AG20443 (cell line): ENCODE results near the gene KRTAP19-3.
"Not testable (repeated sequence)": the region's sequence is repeated elsewhere in the genome, so short reads cannot be mapped to it uniquely, and the experiment has no call there.

Source experiments
- DNase-seq: peaks from one replicate; pipeline ENCODE4 v3.0.0; 2012; ENCODE audit warnings: low spot score, mixed read lengths

KRTAP19-3 gene

DNA sequence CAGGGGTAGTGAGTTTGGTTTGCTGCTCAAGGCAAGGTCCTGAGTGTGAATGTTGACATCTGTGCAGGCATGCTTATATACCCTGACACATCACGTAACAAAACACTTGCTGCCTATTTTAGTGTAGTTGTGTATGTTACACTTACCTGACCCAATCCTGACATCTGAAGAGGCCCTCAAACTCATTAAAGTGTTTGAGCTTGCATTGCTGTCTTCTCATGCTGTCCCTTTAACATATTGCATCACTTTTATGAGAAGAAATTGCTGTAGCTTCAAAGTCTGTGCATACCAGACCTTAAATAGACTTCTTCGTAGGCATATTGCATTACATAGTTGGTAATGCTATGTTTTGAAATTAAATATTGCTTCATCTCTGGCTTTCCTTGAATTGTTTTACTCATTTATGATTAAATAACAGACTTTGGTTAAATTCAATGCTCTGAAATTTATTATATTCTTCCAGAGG is at the start of gene KRTAP19-3:
Gene KRTAP19-3, minus strand, starts transcription at position 51 of the 466 bp plus-strand sequence. CDS start 56 bp downstream, outside the sequence.
- DNase-seq, result no peak

DNA sequence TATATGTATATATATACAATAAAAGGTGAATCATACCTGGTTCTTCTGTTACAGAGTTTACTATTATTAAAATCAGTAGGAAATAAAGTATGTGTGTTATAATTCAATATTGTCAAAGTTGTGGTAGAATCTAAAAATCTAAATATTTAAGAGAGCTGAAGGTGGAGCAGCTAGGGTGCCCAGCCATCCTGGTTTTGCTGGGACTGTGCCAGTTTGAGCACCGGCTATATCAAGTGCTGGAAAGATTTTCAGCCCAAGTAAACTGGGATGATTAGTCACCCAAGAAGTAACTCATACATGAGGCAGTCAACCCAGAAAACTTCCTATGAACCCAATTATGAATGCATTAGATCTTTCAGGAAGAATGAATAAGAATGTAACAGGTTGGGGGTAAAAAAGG is 27.1 kb upstream of the KRTAP19-3 start:
- DNase-seq, result no peak

DNA sequence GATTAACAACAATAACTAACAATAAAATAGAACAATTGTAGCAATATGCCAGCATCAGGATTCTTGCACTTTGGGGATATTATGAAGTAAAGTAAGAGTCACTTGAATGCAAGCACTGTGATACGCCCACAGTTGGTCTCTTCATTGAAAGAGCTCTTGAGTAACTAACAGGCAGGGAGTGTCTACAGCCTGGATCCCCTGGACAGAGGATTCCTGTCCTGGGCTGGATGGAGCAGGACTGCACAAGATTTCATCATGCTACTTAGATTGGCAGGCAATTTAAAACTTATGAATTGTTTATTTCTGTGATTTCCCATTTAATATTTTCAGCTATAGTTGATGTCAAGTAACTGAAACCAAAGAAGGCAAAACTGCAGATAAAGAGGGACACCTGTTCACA is 23.9 kb upstream of the KRTAP19-3 start:
- no peak for DNase-seq

DNA sequence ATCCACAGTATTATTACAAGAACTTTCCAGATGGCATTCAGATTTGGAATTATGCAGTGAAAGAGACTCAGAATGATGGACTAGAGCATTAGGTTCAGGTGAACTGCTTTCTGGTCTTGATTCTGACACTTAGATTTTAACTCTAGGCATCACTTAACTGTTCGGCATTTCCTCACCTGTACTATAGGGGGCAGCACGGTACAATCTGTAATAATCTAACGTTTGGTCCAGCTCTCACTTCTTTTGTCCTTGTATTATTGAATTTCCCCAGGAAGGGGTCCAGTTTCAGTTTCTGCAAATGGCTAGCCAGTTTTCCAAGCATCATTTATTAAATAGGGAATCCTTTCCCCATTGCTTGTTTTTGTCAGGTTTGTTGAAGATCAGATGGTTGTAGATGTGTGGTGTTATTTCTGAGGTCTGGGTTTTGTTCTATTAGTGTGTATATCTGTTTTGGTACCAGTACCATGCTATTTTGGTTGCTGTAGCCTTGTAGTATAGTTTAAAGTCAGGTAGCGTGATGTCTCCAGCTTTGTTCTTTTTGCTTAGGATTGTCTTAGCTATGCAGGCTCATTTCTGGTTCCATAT is 13.9 kb upstream of the KRTAP19-3 start:
- DNase-seq, result not testable (repeated sequence)

DNA sequence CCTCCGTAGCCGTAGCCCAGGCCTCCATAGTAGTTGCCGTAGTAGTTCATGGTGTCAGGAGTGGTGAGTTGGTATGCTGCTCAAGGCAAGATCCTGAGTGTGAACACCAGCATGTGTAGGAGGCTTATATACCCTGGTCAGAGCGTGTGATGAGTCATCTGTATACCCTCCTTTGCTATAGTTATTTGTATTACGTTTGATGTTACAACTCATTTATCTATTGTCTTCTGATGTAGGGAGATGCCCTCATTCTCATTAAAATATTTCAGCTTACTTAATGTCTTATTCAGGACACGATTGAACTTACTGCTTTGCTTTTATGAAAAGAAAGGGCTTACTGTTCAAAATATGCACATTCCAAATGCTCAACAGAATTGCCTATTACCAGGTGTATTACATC is 10.2 kb upstream of the KRTAP19-3 start, which contains the start of gene KRTAP19-5:
Gene KRTAP19-5, minus strand, starts transcription at position 101 of the 400 bp plus-strand sequence. Its CDS starts 51 bp downstream, at position 50.
- no peak for DNase-seq

DNA sequence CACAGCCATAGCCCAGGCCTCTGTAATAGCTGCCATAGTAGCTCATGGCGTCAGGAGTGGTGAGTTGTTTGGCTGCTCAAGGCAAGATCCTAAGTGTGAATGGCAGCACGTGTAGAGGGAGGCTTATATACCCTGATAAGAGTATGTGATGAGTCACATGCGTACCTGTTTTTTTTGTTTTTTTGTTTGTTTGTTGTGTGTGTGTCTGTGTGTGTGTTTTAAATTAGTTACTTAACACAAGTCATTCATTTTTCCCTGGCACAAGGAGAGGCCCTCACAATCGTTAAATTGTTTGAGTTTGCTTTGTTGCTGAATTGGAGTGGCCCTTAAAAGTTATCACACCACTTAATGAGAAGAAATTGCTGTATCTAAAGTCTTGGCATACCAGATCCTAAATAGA is 5.3 kb upstream of the KRTAP19-3 start, which contains the start of gene KRTAP19-4:
Gene KRTAP19-4, minus strand, starts transcription at position 101 of the 400 bp plus-strand sequence. Its CDS starts 55 bp downstream, at position 46.
- DNase-seq, result no peak

DNA sequence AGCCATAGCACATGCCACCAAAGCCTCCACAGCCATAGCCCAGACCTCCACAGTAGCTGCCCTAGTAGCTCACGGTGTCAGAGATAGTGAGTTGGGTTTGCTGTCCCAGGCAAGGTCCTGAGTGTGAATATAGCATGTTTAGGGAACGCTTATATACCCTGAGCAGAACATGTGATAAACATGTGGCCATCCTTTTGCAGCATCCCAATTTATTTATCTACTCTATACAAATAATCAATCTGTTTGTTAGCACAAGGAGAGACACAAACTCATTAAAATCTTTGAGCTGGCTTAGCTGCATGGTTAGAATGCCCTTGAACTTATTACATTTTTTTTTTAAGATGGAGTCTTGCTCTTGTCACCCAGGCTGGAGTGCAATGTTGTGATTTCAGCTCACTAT is 4.5 kb downstream of the KRTAP19-3 start, which contains the start of gene KRTAP19-2:
Gene KRTAP19-2, minus strand, starts transcription at position 101 of the 400 bp plus-strand sequence. Its CDS starts 88 bp downstream, at position 13.
- DNase-seq, result no peak

DNA sequence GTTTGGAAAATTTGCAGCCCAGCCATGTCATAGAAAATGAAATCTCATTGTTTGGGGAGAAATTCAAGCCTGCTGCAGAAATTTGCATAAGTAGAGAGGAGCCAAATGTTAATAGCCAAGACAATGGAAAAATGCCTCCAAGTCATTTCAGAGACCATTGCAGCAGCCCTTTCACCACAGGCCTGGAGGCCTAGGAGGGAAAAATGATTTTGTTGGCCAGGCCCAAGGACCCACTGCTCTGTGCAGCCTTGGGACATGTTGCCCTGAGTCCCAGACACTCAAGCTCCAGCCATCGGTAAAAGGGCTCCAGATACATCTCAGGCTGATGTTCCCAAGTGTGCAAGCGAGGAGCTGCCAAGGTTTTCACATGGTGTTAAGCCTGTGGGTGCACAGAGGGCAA is 5.6 kb downstream of the KRTAP19-3 start:
- no peak for DNase-seq

DNA sequence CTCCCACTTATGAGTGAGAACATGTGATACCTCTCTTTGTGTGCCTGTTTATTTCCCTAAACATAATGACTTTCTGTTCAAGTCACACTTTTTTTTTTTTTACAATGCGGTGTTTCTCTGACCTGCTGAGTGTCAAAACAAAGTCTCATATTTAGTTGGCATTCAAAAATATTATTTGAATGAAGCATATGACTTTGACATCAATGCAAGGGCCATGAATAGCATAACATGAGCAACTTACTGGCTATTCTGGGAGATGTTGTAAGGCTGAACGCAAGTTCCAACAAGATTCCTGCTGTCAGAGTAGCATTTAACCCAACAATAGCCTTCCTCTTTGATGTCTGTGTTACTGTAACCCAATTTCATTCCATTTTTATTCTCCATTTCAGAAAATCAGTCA is 9.7 kb downstream of the KRTAP19-3 start:
- no peak for DNase-seq

DNA sequence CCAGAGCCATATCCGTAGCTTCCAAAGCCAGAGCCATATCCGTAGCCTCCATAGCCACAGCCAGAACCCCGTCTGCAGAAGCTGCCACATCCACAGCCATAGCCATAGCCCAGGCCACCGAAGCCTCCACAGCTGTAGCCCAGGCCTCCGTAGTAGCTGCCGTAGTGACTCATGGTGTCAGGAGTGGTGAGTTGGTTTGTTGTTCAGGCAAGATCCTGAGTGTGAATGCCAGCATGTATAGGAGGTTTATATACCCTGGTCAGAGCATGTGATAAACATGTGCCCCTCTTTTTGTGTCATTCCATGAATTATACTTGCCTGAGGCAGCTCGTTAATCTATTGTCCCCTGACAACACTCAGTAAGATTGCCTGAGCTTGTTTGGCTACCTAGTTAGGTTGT is 11.7 kb downstream of the KRTAP19-3 start, which contains the start of gene KRTAP19-1:
Gene KRTAP19-1, minus strand, starts transcription at position 223 of the 400 bp plus-strand sequence. Its CDS starts 50 bp downstream, at position 173.
- DNase-seq, result no peak

DNA sequence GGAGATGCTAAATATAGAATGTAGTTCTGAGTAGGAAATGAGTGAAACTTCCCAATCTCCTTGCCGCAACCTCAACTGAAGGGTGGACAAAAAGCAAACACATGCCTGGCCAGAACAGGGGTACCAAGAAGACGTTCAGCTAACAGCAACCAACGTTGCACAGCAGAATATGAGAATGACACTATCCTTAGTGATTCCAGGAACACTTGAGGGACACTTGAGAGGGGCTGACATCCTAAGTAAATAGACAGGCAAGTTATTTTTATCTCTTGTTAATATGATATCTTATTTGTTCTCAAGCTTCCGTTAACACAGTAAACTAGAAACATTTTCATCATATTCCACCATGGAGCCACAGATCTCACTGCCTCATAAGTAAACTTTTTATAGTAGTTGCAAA is 12.6 kb downstream of the KRTAP19-3 start:
- DNase-seq, result no peak

DNA sequence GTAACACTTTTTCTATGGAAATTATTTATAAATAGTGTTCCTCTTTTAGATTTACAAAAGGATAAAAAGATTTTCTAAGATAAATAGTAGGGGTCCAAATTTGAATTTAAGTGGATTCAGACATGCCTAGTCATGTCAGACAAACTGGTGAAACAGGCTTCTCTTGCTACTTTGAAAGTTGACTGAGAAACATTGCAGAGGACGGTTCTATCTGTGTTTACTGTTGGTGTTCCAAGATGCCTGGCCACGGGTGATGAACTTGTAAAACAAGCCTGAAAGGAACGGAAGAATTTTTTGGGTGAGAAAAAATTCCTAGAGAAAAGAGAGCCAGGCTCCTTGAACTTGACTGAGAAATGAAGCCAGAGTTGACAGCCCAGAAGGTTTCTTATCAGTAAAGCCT is 13.8 kb downstream of the KRTAP19-3 start:
- no peak for DNase-seq

DNA sequence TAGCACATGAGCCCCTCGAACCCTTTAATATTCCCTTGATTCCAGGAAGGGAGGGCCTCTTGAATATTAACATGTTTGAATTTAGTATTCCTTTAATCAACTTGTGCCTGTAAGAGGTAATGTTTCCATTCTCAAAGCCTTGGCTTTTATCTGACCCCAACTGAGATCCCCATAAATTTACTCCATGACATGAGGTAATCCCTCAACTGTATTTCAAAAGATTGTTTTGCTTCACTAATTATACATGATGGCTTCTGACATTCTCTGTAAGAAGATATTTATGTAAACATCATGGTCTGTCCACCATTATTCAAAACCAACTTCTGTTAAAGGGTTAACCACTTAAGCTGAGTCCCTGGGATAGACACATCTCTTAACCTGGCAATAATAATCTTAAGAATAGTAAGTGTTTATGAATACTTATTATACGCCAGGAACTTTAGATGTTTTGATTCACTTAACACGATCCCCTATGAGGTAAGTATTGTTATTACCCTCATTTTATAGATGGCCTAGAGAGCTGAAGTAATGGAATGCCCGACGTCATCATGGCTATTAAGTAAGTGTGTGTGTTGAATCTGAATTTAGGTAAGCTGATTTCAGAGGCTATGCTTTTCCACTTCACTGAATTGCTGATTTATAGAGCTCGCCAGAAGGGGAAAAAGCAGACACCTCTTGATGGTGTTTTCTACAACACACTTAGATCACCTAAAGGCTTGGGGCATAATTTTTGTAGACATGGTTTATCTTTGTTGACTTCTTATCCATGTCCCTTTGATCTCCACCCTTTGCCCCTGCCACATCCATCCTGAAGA is 22.7 kb downstream of the KRTAP19-3 start:
- no peak for DNase-seq

DNA sequence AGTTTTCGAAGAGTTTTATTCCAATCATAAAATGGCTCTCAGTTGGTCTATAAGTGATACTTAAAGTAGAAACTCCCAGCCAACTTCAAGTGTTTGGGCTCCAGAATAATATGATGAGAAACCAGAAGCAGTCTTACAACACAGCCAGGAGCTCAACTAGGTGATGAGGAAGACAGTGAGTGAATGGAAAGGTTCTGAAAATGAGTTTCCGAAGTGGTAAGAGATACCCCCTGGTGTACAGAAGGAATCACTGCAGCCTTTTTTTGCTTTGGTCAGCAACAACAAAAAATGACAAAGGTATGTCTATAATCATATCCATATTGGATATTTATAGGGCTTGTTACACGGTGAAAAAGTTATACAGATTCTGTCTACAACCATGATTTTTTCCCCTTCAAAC is 28.1 kb downstream of the KRTAP19-3 start:
- no peak for DNase-seq

DNA sequence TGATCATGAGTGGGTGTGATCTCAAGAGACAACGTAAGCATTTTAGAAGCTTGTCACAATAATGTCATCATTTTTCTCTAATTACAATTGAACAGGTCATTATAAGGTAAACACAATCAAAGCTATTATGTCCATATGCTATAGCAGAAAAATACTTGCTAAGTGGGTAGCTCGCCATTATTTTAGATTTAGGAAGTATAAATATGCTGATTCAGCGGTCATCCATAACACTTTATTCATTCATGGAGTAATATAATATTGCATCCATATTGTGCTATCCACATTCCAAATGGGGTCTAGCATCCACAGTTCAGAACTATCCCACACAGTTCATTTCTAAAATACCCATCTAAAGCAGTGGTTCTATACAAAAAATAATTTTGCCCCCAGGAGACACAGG is 43.3 kb downstream of the KRTAP19-3 start:
- DNase-seq, result no peak

DNA sequence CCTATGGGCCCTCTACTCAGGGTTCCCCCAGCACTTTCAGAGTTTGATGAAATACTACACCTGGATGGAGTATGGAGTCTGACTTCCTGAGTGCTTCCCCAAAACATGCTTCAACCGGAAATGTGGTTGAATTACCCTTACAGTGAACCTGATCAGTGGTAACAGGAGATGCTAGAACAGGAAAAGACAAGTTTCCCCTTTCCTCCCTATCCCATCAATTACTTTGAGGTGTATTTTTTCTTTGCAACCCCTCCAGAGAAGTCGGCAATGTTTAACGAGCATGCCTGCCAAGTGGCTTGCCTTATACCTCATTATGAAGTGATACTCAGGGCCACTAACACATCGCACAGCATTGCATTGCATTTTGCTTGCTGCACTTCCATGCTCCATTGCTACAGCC is 44.8 kb downstream of the KRTAP19-3 start:
- no peak for DNase-seq

DNA sequence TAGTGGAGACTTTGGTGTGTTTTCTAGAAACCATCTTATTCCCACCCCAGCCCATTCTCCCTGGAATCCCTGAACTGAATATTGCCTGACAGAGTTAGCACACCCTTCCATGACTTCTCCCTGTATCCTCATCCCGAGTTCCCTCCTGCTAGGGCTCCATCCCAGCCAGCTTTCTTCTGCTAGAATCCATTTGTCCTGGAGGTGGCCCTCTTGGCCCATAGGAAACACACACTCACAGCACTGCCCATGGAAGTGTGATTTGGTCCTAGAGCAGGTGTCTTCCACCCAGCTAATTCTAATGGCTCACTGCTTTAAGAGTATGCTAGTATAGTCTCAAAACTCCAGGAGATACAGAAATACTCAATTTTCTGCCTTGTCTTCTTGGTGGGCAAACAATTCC is 47.6 kb downstream of the KRTAP19-3 start:
- DNase-seq, result no peak

DNA sequence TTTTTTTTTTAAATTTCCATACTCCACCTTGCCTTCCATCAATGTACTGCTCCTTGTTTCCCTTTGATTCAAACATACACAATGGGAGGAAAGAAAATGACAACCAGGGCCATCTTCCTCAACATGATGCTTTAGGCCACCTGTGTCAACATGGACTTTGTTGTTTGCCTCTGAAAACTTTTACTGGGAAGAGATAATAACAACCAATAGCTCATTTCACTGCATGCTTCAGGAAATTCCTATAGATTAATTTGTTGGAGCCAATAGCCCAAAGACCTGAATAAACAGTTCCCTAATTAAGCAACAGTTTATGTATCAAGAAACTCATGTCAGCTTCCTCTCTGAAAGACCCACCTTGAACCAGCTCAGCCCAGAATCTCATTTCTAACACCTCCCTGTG is 48.6 kb downstream of the KRTAP19-3 start:
- no peak for DNase-seq
